ENCODE data around the gene NFKB1. TPM values are rescaled to one million over a fixed set of nuclear protein-coding genes. Genes with fewer than 3 reads are reported as not detected.

The NFKB1 gene
- total and polyA plus RNA-seq, 10 of the 15 experiments (the other 5 are each of a cell fraction or from before 2014, with no cell fraction given), result 8.7 to 110 (median 57.3) TPM

DNA sequence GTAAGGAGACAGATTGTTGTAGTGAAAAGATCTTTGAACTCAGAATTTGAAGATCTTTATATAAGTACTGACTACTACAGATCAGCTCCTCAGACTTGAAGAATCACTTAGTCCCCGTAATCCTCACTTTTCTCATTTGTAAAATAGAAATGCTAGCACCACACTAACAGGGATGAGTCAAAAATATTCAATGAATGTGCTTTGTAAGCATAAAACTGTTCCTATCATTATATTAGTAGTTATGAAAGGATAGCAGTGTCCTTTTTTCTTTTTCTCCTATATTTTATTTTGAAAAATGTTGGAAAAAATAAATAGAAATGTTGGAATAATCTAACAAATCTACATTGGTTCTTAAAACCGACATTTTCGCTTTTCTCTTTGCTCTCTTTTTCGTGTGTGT is 25.4 kb downstream of the NFKB1 start:
- SMC1A ChIA-PET (ENCODE audit: uncharacterized antibody, unreplicated experiment), result interaction anchor here (0.8 to 5.9 kb wide), 2 partner anchors 10 to 16 kb away, joined by 3 to 42 read pairs; no protein-coding TSS in a partner anchor
- Histone ChIP-seq H3K4me2 (ENCODE audit: control insufficient read depth, insufficient read depth) (no peak overlapping the region; the same call in 1 of the 2 replicates), H3K9ac (ENCODE audit: control insufficient read depth, insufficient read depth, low read length) (no peak overlapping the region), H3K4me3 (no peak overlapping the region), H3K27ac (ENCODE audit: control insufficient read depth, insufficient read depth) (no peak overlapping the region), H2AFZ (ENCODE audit: control insufficient read depth, low read depth, low read length) (no peak overlapping the region), H3K9me3 (replicated peaks; ENCODE audit: control insufficient read depth, insufficient read depth, low read length) (no peaks in the 10 kb centered on the region), H4K20me1 (ENCODE audit: control insufficient read depth, insufficient read depth) (peaks cover 3% of the 10 kb centered on the region; the same call in 1 of the 2 replicates), H3K27me3 (replicated peaks in 1 of 2; ENCODE audit: control insufficient read depth in 2 of 2, insufficient read depth in 2 of 2, low read length in 1 of 2) (no peaks in the 10 kb centered on the region), H3K36me3 (ENCODE audit: control insufficient read depth in 2 of 2, insufficient read depth in 2 of 2, low read length in 1 of 2) (peaks cover 2 to 17% of the 10 kb centered on the region in 2 experiments), H3K79me2 (ENCODE audit: control insufficient read depth, insufficient read depth, low read length) (peaks cover 93% of the 10 kb centered on the region), H3K4me1 (ENCODE audit: control insufficient read depth, insufficient read depth, low read length) (peaks cover 17% of the 10 kb centered on the region)
- ATAC-seq (no peak), DNase-seq (ENCODE audit: low read depth, low spot score) (no peak), FAIRE-seq (no peak)
- TF ChIP-seq NBN (IDR thresholded peaks at IDR 0.05) (no peak), JUND (IDR thresholded peaks at IDR 0.05; ENCODE audit: low read depth, low read length) (no peak), SIX5 (IDR thresholded peaks at IDR 0.05; ENCODE audit: low read depth, low read length, severe bottlenecking) (no peak), YY1 (IDR thresholded peaks at IDR 0.05; ENCODE audit: low read depth, low read length) (no peak)
- TF ChIP-seq, protein P1, sequence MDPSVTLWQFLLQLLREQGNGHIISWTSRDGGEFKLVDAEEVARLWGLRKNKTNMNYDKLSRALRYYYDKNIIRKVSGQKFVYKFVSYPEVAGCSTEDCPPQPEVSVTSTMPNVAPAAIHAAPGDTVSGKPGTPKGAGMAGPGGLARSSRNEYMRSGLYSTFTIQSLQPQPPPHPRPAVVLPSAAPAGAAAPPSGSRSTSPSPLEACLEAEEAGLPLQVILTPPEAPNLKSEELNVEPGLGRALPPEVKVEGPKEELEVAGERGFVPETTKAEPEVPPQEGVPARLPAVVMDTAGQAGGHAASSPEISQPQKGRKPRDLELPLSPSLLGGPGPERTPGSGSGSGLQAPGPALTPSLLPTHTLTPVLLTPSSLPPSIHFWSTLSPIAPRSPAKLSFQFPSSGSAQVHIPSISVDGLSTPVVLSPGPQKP (IDR thresholded peaks at IDR 0.05; ENCODE audit: low read depth, low read length), result no peak
- CTCF ChIA-PET, result no interaction called here
- in situ Hi-C loops (cut with MboI) (no loop called here), intact Hi-C loops (cut with micrococcal nuclease; ENCODE audit: unreplicated experiment) (no loop called here)
- no TSS peak for BruUV-seq (replicated peaks)
- WGBS (ENCODE audit: insufficient coverage, insufficient replicate concordance, low lambda C conversion rate, missing lambda C conversion rate), result 87% methylated on average over 4 of the region's 4 CpGs
- POLR2A ChIA-PET, result interaction anchor here (0.6 kb wide), 1 partner anchor 9 kb away, joined by 3 read pairs; no protein-coding TSS in a partner anchor
- RAD21 ChIA-PET (ENCODE audit: unreplicated experiment), result interaction anchor here (1.3 kb wide), 1 partner anchor 10 kb away, joined by 3 read pairs; no protein-coding TSS in a partner anchor
